T-helper 17 cell (primary cell): ENCODE measurements around the gene SLC17A2. TPM values are rescaled to one million over a fixed set of nuclear protein-coding genes. Genes with fewer than 3 reads are reported as not detected.
"Not testable (repeated sequence)": the region's sequence is repeated elsewhere in the genome, so short reads cannot be mapped to it uniquely, and the experiment has no call there.

Experiments
- ATAC-seq: fragments of 150-1000 bp; cut with Tn5 transposase; 2 replicates; pipeline ENCODE4 v1.10.0; 2021; ENCODE audit warnings: mild to moderate bottlenecking, moderate library complexity
- DNase-seq, 3 donors: peaks; one replicate each; pipeline versions ENCODE4 v3.0.0 to v3.0.0-alpha.2; 2020 to 2021
- H3K9me3 ChIP-seq: one replicate; pipeline ENCODE4 v1.7.0; 2013; ENCODE audit warnings: low read length, mild to moderate bottlenecking; ENCODE audit not compliant: control insufficient read depth, poor library complexity, severe bottlenecking
- H3K27ac Mint-ChIP-seq: one replicate; pipeline ENCODE4 v1.8.0; 2022; ENCODE audit warnings: mild to moderate bottlenecking, moderate library complexity, mixed read lengths
- H3K27me3 Mint-ChIP-seq: one replicate; pipeline ENCODE4 v1.8.0; 2022; ENCODE audit warnings: mixed read lengths
- H3K36me3 Mint-ChIP-seq: one replicate; pipeline ENCODE4 v1.8.0; 2022; ENCODE audit warnings: low read depth, mixed read lengths
- H3K4me1 Mint-ChIP-seq: one replicate; pipeline ENCODE4 v1.8.0; 2022; ENCODE audit warnings: mild to moderate bottlenecking, mixed read lengths
- H3K4me3 Mint-ChIP-seq: one replicate; pipeline ENCODE4 v1.8.0; 2022; ENCODE audit warnings: mild to moderate bottlenecking, moderate library complexity, mixed read lengths
- total RNA-seq, 4 donors: library from RNA in 2 of 4; stranded (reverse) in 2 of 4; gene quantifications; one replicate each; pipeline ENCODE4 v1.2.3 and lab custom pipeline; 2022 to 2026

The SLC17A2 gene
- total RNA-seq, 2 donors from 2014 or later, result not detected

DNA sequence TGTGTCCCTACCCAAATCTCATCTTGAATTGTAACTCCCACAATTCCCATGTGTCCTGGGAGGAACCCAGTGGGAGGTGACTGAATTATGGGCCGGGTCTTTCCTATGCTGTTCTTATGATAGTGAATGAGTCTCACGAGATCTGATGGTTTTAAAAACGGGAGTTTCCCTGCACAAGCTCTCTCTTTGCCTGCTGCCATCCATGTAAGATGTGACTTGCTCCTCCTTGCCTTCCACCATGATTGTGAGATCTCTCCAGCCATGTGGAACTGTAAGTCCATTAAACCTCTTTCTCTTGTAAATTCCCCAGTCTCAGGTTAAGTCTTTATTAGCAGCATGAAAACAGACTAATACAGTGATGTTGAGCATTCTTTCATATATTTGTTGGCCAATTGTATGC is 15.2 kb upstream of the SLC17A2 start:
- not testable (repeated sequence) for ATAC-seq, H3K36me3 Mint-ChIP-seq, H3K27me3 Mint-ChIP-seq, H3K4me3 Mint-ChIP-seq, DNase-seq, H3K9me3 ChIP-seq, H3K27ac Mint-ChIP-seq
- H3K4me1 Mint-ChIP-seq, result peaks cover 14% of the 10 kb centered on the region

DNA sequence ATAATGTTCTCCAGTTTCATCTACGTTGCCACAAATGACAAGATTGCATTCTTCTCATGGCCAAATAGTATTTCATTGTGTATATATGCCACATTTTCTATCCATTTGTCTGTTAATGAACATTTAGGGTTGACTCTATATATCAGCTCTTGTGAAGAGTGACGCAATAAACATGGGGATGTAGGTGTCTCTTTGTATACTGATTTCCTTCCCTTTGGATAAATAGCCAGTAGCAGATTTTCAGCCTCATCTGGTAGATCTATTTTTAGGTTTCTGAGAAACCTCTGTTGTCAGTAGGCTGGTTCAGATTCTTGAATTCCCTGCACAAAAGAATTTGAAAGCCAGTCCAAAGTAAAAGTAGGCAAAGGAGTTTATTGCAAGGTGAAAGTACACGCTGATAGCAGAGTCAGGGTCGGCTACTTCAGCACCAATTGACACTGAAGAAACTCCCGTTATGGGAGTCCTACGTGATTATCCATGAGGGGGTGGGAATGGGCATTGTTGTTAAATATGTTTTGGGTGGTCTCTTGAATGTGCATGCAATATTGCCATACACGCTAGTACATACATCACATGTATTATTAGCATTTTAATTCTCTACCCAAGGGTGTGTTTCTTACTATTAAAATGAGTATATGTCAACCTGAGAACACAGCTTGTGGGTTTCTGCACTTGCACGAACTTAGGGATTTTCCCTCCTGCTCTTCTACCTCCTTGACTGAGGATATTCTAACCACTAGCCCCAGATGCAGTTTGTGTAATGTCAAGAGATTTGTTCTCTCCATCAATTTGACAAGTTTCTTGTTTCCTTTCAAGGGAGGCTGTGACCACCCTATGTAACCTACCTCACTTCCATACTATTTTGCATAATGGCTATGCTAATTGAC is 14.4 kb upstream of the SLC17A2 start:
- Mint-ChIP-seq H3K4me3 (no peak overlapping the region), H3K36me3 (no peaks in the 10 kb centered on the region), H3K27ac (no peak overlapping the region), H3K4me1 (peaks cover 14% of the 10 kb centered on the region), H3K27me3 (no peaks in the 10 kb centered on the region)
- ATAC-seq (peak; percentile 66), DNase-seq (no peak)
- no peaks in the 10 kb centered on the region for H3K9me3 ChIP-seq

DNA sequence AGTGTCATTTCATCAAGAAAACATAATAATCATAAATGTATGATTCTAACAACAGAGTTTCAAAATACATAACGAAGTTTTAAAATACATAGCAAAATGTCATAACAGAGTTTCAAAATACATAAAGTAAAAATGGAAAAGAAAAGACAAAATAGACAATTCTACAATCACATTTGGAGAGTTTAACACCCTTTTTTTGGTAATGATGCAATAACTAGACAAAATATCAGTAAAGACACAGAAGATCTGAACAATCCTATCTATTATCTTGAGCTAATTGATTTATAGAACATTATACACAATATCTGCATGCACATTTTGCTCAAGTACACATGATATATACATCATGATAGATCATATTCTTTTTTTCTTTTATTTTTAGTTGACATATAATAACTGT is 13.4 kb upstream of the SLC17A2 start:
- ATAC-seq (no peak), DNase-seq (no peak)
- no peaks in the 10 kb centered on the region for H3K27me3 Mint-ChIP-seq
- H3K4me3 Mint-ChIP-seq, result no peak overlapping the region
- peaks cover 14% of the 10 kb centered on the region for H3K4me1 Mint-ChIP-seq
- H3K36me3 Mint-ChIP-seq, result no peaks in the 10 kb centered on the region
- H3K27ac Mint-ChIP-seq, result no peak overlapping the region
- no peaks in the 10 kb centered on the region for H3K9me3 ChIP-seq

DNA sequence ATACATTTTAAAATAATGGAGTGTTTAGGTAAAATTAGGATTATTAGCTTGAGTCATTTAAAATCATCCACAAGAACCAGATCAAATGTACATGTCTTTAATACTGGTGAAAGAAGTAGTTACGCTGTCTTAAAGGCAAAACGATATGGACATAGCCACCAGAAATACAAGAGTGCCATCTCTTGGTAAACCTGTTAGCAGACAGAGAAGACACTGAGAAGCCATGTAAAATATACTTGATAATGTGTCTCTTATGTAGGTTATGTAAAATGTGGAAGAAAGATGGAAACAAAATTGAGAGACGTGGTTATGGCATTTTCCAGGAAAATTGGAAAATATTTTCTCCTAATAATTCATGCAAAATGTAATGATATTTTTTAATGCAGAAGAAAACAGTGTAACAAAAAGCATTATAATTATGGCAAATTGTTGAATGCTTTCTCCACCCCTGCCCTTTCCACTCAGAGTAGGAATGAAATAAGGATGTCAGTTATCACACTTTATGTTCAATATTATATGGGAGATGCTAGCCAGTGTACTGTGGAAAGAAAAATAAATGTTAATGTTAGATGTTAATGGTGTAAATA is 12.2 kb upstream of the SLC17A2 start:
- H3K27me3 Mint-ChIP-seq, result no peaks in the 10 kb centered on the region
- DNase-seq (no peak), ATAC-seq (peak; percentile 61)
- peaks cover 11% of the 10 kb centered on the region for H3K4me1 Mint-ChIP-seq
- no peaks in the 10 kb centered on the region for H3K36me3 Mint-ChIP-seq
- no peak overlapping the region for H3K4me3 Mint-ChIP-seq
- no peaks in the 10 kb centered on the region for H3K9me3 ChIP-seq
- peak overlapping the region; percentile 19 for H3K27ac Mint-ChIP-seq

DNA sequence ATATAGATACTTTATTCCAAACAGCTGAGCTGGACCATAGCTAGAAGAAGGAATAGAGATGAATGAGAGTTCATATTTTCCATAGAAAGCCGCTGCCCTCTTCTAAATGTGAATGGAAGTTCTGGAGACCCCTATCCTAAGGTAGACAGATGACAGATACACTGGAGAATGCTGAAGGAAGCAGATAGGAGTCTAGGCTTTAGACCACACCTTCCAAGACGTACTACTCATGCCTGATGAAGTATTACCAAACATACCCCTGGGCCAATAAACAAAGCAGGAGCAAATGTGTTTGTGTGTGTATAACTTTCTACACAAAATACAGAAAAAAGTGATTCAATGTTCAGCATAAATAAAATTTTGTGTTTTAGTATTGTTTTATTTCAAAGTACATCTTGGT is 9.1 kb upstream of the SLC17A2 start:
- H3K36me3 Mint-ChIP-seq, result no peaks in the 10 kb centered on the region
- no peaks in the 10 kb centered on the region for H3K9me3 ChIP-seq
- DNase-seq, result no peak
- no peak overlapping the region for H3K27ac Mint-ChIP-seq
- ATAC-seq, result no peak
- peaks cover 10% of the 10 kb centered on the region for H3K27me3 Mint-ChIP-seq
- H3K4me3 Mint-ChIP-seq, result no peak overlapping the region
- H3K4me1 Mint-ChIP-seq, result no peaks in the 10 kb centered on the region

DNA sequence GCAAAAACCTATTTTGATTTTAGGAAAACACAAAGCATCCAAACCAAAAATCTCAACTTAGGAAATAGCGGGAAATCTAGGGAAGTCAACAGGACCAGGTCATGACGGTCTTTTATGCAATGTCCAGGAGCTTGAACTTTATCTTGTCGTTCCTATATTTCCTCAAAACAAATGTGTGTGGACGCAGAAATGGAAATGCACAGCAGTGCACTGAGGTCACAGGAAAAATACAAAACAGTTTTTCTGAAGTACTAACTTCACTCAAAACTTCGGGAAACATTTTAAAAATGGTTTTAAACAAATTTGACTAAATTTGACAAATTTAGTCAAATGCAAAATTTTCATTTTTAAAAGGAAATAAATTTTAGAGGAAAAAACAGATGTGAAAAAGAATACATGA is 5.5 kb upstream of the SLC17A2 start:
- Mint-ChIP-seq H3K4me3 (no peak overlapping the region), H3K36me3 (no peaks in the 10 kb centered on the region), H3K4me1 (no peaks in the 10 kb centered on the region), H3K27me3 (peaks cover 28% of the 10 kb centered on the region), H3K27ac (no peak overlapping the region)
- ATAC-seq (no peak), DNase-seq (no peak)
- H3K9me3 ChIP-seq, result no peaks in the 10 kb centered on the region

DNA sequence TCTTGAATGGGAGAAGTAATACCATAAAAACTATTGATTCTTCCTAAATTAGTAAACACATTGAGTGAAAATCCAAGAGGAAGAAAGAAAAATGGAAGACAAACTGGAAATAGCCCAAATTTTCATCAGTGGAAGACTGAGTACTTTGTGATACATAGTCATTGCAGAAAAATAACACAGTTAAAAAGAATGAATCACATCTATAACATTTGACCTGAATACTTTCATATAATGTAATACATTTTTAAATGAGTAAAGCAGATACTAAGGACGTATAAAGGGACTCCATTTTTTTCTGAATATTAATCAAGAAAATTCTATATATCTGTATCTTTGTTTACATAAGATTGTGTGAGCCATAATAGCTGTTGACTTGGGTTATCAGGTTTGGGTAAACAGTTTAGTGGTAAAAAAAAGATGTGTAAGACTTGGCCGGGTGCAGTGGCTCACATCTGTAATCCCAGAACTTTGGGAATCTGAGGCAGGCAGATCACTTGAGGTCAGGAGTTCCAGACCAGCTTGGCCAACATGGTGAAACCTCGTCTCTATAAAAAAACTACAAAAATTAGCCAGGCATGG is 4.3 kb upstream of the SLC17A2 start:
- Mint-ChIP-seq H3K27me3 (peaks cover 28% of the 10 kb centered on the region), H3K4me3 (no peak overlapping the region), H3K4me1 (no peaks in the 10 kb centered on the region), H3K27ac (no peak overlapping the region), H3K36me3 (no peaks in the 10 kb centered on the region)
- H3K9me3 ChIP-seq, result no peaks in the 10 kb centered on the region
- ATAC-seq (no peak), DNase-seq (no peak)

DNA sequence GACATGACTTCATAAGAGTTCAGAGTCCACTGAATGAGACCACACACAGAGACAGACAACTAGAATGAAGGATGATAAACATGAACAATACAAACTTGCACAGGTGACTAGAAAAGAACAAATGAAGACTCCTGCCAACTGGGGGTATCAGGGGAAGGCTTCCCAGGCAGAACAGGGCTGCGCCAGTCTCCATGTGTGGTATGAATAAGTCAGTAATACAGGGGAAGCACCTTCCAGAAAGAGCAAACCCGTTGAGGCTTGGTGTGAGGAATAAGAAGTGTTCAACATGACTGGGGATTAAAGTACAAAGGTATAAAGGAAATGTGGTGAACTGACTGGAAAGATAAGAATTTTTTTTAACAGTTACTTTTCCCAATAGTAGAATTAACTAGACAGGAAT is 3.7 kb upstream of the SLC17A2 start:
- DNase-seq, result no peak
- Mint-ChIP-seq H3K36me3 (no peaks in the 10 kb centered on the region), H3K4me3 (no peak overlapping the region), H3K4me1 (no peaks in the 10 kb centered on the region), H3K27me3 (peaks cover 28% of the 10 kb centered on the region), H3K27ac (no peak overlapping the region)
- no peak for ATAC-seq
- no peaks in the 10 kb centered on the region for H3K9me3 ChIP-seq

DNA sequence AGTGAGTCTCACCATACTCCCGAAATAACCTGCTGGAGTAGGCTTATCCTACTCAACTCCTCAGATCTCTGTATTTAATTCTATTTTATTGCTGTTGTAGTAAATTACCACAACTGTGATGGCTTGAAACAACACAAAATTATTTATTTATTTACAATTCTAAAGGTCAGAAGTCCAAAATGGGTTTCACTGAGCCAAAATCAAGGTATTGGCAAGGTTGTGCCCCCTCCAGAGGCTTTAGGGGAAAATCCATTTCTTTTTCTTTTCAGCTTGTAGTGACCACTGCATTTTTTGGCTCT is 869 bp upstream of the SLC17A2 start:
- H3K27me3 Mint-ChIP-seq, result peaks cover 28% of the 10 kb centered on the region
- no peaks in the 10 kb centered on the region for H3K36me3 Mint-ChIP-seq
- no peak overlapping the region for H3K4me3 Mint-ChIP-seq
- ATAC-seq, result no peak
- no peaks in the 10 kb centered on the region for H3K9me3 ChIP-seq
- no peak for DNase-seq
- H3K27ac Mint-ChIP-seq, result no peak overlapping the region
- H3K4me1 Mint-ChIP-seq, result no peaks in the 10 kb centered on the region

DNA sequence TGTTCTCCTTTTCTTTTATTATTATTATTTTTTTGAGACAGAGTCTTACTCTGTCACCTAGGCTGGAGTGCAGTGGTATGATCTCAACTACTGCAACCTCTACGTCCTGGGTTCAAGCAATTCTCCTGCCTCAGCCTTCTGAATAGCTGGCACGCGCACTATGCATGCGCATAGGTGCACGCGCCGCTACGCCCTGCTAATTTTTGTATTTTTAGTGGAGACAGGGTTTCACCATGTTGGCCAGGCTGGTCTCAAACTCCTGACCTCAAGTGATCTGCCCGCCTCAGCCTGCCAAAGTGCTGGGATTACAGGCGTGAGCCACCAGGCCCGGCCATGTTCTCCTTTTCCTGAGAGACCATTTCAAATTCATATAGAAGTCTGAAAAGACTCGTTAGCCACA is 706 bp downstream of the SLC17A2 start:
- not testable (repeated sequence) for H3K27ac Mint-ChIP-seq, ATAC-seq, H3K36me3 Mint-ChIP-seq, H3K4me3 Mint-ChIP-seq, H3K9me3 ChIP-seq, H3K4me1 Mint-ChIP-seq, DNase-seq
- peaks cover 19% of the 10 kb centered on the region for H3K27me3 Mint-ChIP-seq

DNA sequence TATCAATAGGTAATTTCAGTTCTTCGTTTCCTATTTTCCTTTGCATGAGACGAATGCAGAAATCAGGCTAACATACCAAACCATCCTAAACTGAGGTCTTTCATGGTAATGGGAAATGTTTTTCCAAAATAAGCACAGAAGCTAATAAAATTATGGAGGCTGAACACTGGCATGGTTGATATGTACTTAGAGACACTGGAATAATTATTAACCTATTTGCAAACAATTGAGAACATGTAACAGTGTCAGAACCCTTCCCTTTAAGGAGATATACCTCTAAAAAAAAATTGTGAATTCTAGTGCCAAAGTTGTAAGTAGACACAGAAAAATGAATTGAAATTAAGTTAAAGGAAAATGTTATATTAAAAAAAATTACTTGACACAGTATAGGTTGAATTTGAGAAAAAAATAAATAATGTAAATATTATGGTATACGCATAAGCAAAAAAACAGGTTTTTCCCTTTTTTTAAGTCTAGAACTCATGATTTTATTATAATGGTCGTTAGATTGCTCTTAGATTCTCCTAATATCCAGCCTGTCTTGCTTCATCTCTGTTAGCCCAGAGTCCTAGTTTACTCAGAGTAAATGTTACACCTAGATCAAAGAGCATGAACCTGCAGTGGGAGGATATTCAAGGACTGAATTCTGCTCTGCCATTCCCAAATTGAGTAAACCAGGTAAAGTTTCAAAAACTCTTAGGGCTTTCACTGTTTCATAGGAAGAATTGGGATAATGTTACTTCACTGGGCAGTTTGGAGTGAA is 1.7 kb downstream of the SLC17A2 start:
- Mint-ChIP-seq H3K36me3 (no peaks in the 10 kb centered on the region), H3K27me3 (peaks cover 12% of the 10 kb centered on the region), H3K4me1 (no peaks in the 10 kb centered on the region), H3K4me3 (no peak overlapping the region), H3K27ac (no peak overlapping the region)
- no peaks in the 10 kb centered on the region for H3K9me3 ChIP-seq
- ATAC-seq (no peak), DNase-seq (no peak)

DNA sequence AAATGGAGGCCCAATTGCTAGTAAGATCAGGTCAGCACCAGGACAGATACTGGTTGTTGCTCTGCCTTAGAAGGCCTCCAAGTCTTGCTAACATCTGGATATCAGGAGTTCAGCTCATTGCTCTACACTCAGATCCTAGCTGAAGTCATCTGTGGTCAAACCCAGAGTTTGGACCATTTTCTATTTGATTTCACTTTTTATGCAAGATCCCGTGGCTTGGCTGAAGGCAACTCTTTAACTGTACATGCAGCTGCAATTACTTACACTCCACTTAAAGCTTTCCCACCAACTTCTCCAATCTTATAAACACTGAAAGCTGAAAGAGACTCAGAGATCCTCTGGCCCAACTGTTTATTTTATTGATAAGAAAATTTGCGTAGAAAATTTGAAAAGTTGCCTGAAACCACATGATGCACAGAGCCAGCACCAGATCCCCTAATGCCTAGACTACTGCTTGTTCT is 2.7 kb downstream of the SLC17A2 start:
- Mint-ChIP-seq H3K27me3 (peaks cover 11% of the 10 kb centered on the region), H3K27ac (no peak overlapping the region), H3K36me3 (no peaks in the 10 kb centered on the region), H3K4me3 (no peak overlapping the region), H3K4me1 (no peaks in the 10 kb centered on the region)
- no peak for DNase-seq
- no peak for ATAC-seq
- no peaks in the 10 kb centered on the region for H3K9me3 ChIP-seq

DNA sequence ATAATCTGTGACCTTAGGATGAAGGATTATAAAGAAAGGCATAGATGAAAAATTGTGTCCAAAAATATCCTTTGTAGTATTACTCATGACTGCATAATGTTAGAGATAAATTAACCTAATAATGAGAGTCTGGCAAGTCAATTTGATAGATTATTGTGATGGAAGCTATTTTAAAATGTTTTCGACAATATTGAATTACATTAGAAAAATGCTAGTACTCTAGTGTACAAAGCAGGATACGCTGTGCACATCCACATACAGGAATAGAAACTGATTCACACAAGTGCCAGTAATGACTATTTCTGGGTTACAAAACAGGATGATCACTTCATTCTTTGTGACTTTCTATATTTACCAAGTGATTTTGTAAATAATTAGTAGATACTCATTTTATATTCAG is 3.3 kb downstream of the SLC17A2 start:
- H3K27ac Mint-ChIP-seq, result no peak overlapping the region
- no peaks in the 10 kb centered on the region for H3K4me1 Mint-ChIP-seq
- DNase-seq (no peak), ATAC-seq (no peak)
- H3K27me3 Mint-ChIP-seq, result peaks cover 10% of the 10 kb centered on the region
- no peaks in the 10 kb centered on the region for H3K36me3 Mint-ChIP-seq
- H3K4me3 Mint-ChIP-seq, result no peak overlapping the region
- no peaks in the 10 kb centered on the region for H3K9me3 ChIP-seq
